T-helper 2 cell treated with Interferon-gamma antibody and Interleukin-4, amounts not matched to agents 5 μg/mL and 100 μg/mL, for 36 hours (primary cell): ENCODE data around the gene IL10RA.
A peak's percentile ranks its signal among the peaks of the same experiment; 100 is the strongest.

Experiments used
- DNase-seq: peaks from one replicate; pipeline ENCODE4 v3.0.0; 2021; ENCODE audit warnings: low spot score
- H3K27ac Mint-ChIP-seq: one replicate; pipeline ENCODE4 v1.8.0; 2021; ENCODE audit warnings: mild to moderate bottlenecking, mixed read lengths
- H3K27me3 Mint-ChIP-seq: one replicate; pipeline ENCODE4 v1.8.0; 2021; ENCODE audit warnings: low read depth, mixed read lengths
- H3K36me3 Mint-ChIP-seq: one replicate; pipeline ENCODE4 v1.8.0; 2021; ENCODE audit warnings: low read depth, mixed read lengths
- H3K4me1 Mint-ChIP-seq: one replicate; pipeline ENCODE4 v1.8.0; 2021; ENCODE audit warnings: low read depth, mixed read lengths
- H3K4me3 Mint-ChIP-seq: one replicate; pipeline ENCODE4 v1.8.0; 2022; ENCODE audit warnings: mild to moderate bottlenecking, moderate library complexity, mixed read lengths
- H3K9me3 Mint-ChIP-seq: one replicate; pipeline ENCODE4 v1.8.0; 2021; ENCODE audit warnings: mixed read lengths

The IL10RA gene

DNA sequence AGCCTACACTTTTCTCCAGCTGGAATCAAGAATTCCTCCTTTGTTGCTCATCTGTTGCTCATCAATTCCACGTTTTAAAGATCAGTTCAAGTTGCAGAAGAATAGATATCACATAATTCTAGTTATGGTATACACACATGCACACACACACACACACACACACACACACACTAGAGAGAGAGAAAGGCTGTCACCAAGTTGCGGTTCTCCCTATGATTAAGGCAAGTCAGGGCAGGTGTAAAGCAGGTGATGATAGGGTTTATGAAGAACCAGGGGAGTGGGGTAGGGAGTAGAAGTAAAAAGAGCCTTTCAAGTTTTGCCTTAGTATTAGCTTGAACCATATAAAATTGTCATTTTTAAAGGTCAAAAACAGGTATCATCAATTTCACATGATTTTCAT is 59.0 kb downstream of the IL10RA start:
- Mint-ChIP-seq H3K4me3 (no peak overlapping the region), H3K9me3 (peaks cover 1% of the 10 kb centered on the region), H3K27ac (peak overlapping the region; percentile 94), H3K36me3 (peaks cover 5% of the 10 kb centered on the region), H3K27me3 (no peaks in the 10 kb centered on the region), H3K4me1 (peaks cover 76% of the 10 kb centered on the region)
- no peak for DNase-seq

- H3K36me3 Mint-ChIP-seq = peaks cover 2% of the 10 kb centered on the region
- no peaks in the 10 kb centered on the region for H3K9me3 Mint-ChIP-seq
- H3K4me3 Mint-ChIP-seq = peak overlapping the region; percentile 29
- H3K27me3 Mint-ChIP-seq = no peaks in the 10 kb centered on the region
- peak overlapping the region; percentile 94 for H3K27ac Mint-ChIP-seq
- peaks cover 78% of the 10 kb centered on the region for H3K4me1 Mint-ChIP-seq
- DNase-seq = peak; percentile 70
These were observed 60.1 kb downstream of the IL10RA start for GRCh38 chr11:118046051-118046963.

- Mint-ChIP-seq H3K4me3 (peak overlapping the region; percentile 29), H3K4me1 (peaks cover 79% of the 10 kb centered on the region), H3K9me3 (no peaks in the 10 kb centered on the region), H3K27ac (peak overlapping the region; percentile 94), H3K36me3 (peaks cover 2% of the 10 kb centered on the region), H3K27me3 (no peaks in the 10 kb centered on the region)
- peak; percentile 46 for DNase-seq
These were observed 60.9 kb downstream of the IL10RA start for GRCh38 chr11:118046964-118047700.

DNA sequence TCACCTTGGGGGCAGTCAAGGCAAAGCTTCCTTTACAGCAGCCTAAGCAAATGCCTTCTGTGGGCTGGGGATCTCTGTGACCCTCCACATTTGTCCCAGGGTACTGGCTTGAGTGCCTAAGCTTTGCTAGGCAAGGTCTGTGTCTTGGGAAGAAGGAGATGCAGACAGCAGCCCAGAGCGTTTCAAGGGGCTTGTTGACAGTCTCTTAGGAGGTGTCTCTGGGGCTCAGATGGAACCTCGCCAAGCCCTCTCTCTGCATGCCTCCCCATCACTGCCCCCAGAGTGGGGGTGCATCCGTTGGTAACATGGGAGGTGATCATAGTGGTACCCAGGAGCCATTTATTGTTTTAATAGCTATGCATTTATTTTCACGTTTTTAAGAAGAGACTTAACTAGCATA is 61.6 kb downstream of the IL10RA start:
- H3K36me3 Mint-ChIP-seq = peaks cover 2% of the 10 kb centered on the region
- H3K4me3 Mint-ChIP-seq = no peak overlapping the region
- H3K27ac Mint-ChIP-seq = peak overlapping the region; percentile 76

DNA sequence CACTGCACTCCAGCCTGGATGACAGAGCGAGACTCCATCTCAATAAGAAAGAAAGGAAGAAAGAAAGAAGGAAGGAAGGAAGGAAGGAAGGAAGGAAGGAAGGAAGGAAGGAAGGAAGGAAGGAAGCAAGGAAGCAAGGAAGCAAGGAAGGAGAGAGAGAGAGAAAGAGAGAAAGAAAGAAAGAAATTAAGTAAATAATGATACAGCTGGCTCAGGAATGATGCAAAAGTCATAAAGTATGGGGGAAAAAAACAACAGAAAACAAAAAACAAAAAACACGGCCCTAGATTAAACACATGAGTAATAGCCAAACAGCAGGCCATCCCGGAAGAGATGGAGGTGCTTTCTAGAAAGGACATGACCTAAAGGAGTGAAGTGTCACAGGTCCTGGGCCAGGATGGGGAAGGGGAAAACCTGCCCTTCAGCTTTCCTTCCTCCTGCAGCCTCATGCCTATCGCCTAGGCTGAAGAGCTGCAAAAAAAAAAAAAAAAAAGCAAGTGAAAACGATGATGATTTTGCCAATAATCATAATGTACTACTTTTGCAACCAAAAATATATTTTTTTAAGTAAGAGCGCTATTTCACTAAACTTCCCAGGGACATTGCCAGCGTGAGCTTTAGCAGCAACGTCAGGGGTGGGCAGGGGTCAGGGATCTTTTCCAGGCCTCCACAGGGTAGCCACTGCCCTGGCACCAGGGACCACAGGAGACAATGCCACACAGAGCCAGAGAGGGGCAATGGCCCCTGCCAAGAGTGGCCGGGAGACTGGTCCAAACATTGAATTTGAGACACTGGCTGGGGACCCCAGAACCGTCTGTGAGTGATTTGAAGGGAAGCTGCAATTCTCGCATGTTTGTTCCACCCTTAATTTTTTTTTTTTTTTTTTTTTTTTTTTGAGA is 62.5 kb downstream of the IL10RA start:
- DNase-seq = no peak

More for the DNA sequence above, 61.6 kb downstream of the IL10RA start:
- no peaks in the 10 kb centered on the region for H3K27me3 Mint-ChIP-seq
- H3K4me1 Mint-ChIP-seq = peaks cover 79% of the 10 kb centered on the region
- H3K9me3 Mint-ChIP-seq = no peaks in the 10 kb centered on the region
- DNase-seq = no peak

GRCh38 chr11:118049771-118050170 is 63.6 kb downstream of the IL10RA start:
- Mint-ChIP-seq H3K4me1 (peaks cover 72% of the 10 kb centered on the region), H3K9me3 (no peaks in the 10 kb centered on the region), H3K27ac (peak overlapping the region; percentile 84), H3K4me3 (peak overlapping the region; percentile 11), H3K36me3 (peaks cover 2% of the 10 kb centered on the region), H3K27me3 (no peaks in the 10 kb centered on the region)
- DNase-seq = no peak

More for the DNA sequence above, 62.5 kb downstream of the IL10RA start:
- Mint-ChIP-seq H3K9me3 (no peaks in the 10 kb centered on the region), H3K36me3 (peaks cover 2% of the 10 kb centered on the region), H3K4me3 (peak overlapping the region; percentile 24), H3K27me3 (no peaks in the 10 kb centered on the region), H3K4me1 (peaks cover 79% of the 10 kb centered on the region), H3K27ac (peak overlapping the region; percentile 76)

- peaks cover 2% of the 10 kb centered on the region for H3K36me3 Mint-ChIP-seq
These were observed 64.2 kb downstream of the IL10RA start for GRCh38 chr11:118050208-118050891.

More at GRCh38 chr11:118050208-118050891, 64.2 kb downstream of the IL10RA start:
- H3K9me3 Mint-ChIP-seq = no peaks in the 10 kb centered on the region
- no peak for DNase-seq
- no peaks in the 10 kb centered on the region for H3K27me3 Mint-ChIP-seq
- peak overlapping the region; percentile 44 for H3K4me3 Mint-ChIP-seq
- H3K4me1 Mint-ChIP-seq = peaks cover 66% of the 10 kb centered on the region
- peak overlapping the region; percentile 96 for H3K27ac Mint-ChIP-seq
